GM12878 (cell line): ENCODE data around the gene PML. TPM values are rescaled to one million over a fixed set of nuclear protein-coding genes. Genes with fewer than 3 reads are reported as not detected.
A peak's percentile ranks its signal among the peaks of the same experiment; 100 is the strongest.

Experiments used
- BHLHE40 ChIP-seq, 2 experiments: fragments of 450-650 bp in 1 of 2; IDR thresholded peaks; 2 replicates each; pipeline ENCODE4 v1.6.1; 2011 to 2017; ENCODE audit warnings: low read depth in 2 of 2, borderline replicate concordance in 1 of 2, improper control_type of control experiment in 1 of 2, low read length in 1 of 2, mild to moderate bottlenecking in 1 of 2
- CHD1 ChIP-seq: IDR thresholded peaks from 2 replicates; pipeline ENCODE4 v1.6.1; 2012; ENCODE audit warnings: low read depth, low read length, improper control_type of control experiment
- DPF2 ChIP-seq: fragments of 450-650 bp; IDR thresholded peaks from 2 replicates; pipeline ENCODE4 v1.6.1; 2017; ENCODE audit warnings: mild to moderate bottlenecking
- GABPA ChIP-seq: IDR thresholded peaks from 2 replicates; pipeline ENCODE4 v1.6.1; 2014; ENCODE audit warnings: antibody characterized with exemption, low read depth, mild to moderate bottlenecking, inconsistent platforms
- NBN ChIP-seq: fragments of 450-650 bp; IDR thresholded peaks from 2 replicates; pipeline ENCODE4 v1.6.1; 2016
- NFIC ChIP-seq: IDR thresholded peaks from 2 replicates; pipeline ENCODE4 v1.6.1; 2012; ENCODE audit warnings: low read depth, mild to moderate bottlenecking, inconsistent platforms, low read length, moderate library complexity
- PAX8 ChIP-seq: fragments of 450-650 bp; IDR thresholded peaks from 2 replicates; pipeline ENCODE4 v1.6.1; 2017; ENCODE audit warnings: mild to moderate bottlenecking, moderate library complexity
- RAD51 ChIP-seq: fragments of 450-650 bp; IDR thresholded peaks from 2 replicates; pipeline ENCODE4 v1.6.1; 2016; ENCODE audit warnings: moderate library complexity, mild to moderate bottlenecking, inconsistent platforms
- RUNX3 ChIP-seq: IDR thresholded peaks from 2 replicates; pipeline ENCODE4 v1.6.1; 2012; ENCODE audit warnings: low read length, inconsistent platforms
- SREBF2 ChIP-seq: IDR thresholded peaks from 2 replicates; pipeline ENCODE4 v1.6.1; 2012; ENCODE audit warnings: mild to moderate bottlenecking, low read length
- SRF ChIP-seq, 2 experiments: IDR thresholded peaks; 2 replicates each; pipeline ENCODE4 v1.6.1; 2011; ENCODE audit warnings: low read depth in 2 of 2, low read length in 2 of 2, mild to moderate bottlenecking in 1 of 2, moderate library complexity in 1 of 2
- ZBTB40 ChIP-seq: fragments of 450-650 bp; IDR thresholded peaks from 2 replicates; pipeline ENCODE4 v1.6.1; 2016; ENCODE audit warnings: mild to moderate bottlenecking, moderate library complexity, borderline replicate concordance
- ZNF384 ChIP-seq: IDR thresholded peaks from 2 replicates; pipeline ENCODE4 v1.6.1; 2012; ENCODE audit warnings: low read depth, mild to moderate bottlenecking, low read length, improper control_type of control experiment, borderline replicate concordance
- ZNF592 ChIP-seq: fragments of 450-650 bp; IDR thresholded peaks from 2 replicates; pipeline ENCODE4 v1.6.1; 2017; ENCODE audit warnings: mild to moderate bottlenecking, moderate library complexity
- polyA plus RNA-seq, 11 experiments: library from polyadenylated mRNA; depleted of rRNA in 4 of 11; unstranded in 6 of 11; stranded (reverse) in 5 of 11; fragments of >200 nt; fragmentation: Nextera tagmentation in 4 of 11; fragmentation: Illumina TruSeq in 1 of 11; extraction: Ambion mirVana in 4 of 11; extraction: Trizol in 1 of 11; gene quantifications; 1 replicate in 1 of 11; 2 replicates in 10 of 11; pipeline versions ENCODE4 v1.2.1 to v1.2.3, GENCODE V29; 2011 to 2016; ENCODE audit warnings: inconsistent platforms in 2 of 11, missing spikeins in 2 of 11, low read depth in 1 of 11
- total RNA-seq, 4 experiments: library from RNA; depleted of rRNA in 3 of 4; stranded (reverse); fragments of >200 nt in 3 of 4; fragmentation: Illumina TruSeq in 1 of 4; extraction: Trizol in 1 of 4; gene quantifications; 2 replicates each; pipeline versions ENCODE4 v1.2.1 to v1.2.3, GENCODE V29; 2013 to 2021
- TF ChIP-seq, protein P1 (sequence below): fragments of 450-650 bp; IDR thresholded peaks from 2 replicates; pipeline ENCODE4 v1.6.1; 2018; ENCODE audit warnings: borderline replicate concordance, mild to moderate bottlenecking; ENCODE audit not compliant: partially characterized antibody
- TF ChIP-seq, protein P2 (sequence below): IDR thresholded peaks from 2 replicates; pipeline ENCODE4 v1.6.1; 2012; ENCODE audit warnings: low read length, inconsistent platforms

Gene PML
- total and polyA plus RNA-seq, 10 of the 15 experiments (the other 5 are each of a cell fraction or from before 2014, with no cell fraction given): 8.5 to 95.5 (median 30.8) TPM

- TF ChIP-seq ZBTB40 (no peak), RAD51 (peak; percentile 41; the same call in 1 of the 2 replicates), NFIC (peak; percentile 29; the same call in 1 of the 2 replicates), SRF (IDR thresholded peaks at IDR 0.05; ENCODE audit: low read depth in 2 of 2, low read length in 2 of 2) (no peak), BHLHE40 (IDR thresholded peaks at IDR 0.05; ENCODE audit: borderline replicate concordance in 1 of 2, low read depth in 2 of 2, low read length in 1 of 2) (peak; percentile 69 to 82), DPF2 (peak; percentile 59; the same call in 1 of the 2 replicates), NBN (no peak), ZNF384 (no peak), RUNX3 (no peak), CHD1 (no peak), PAX8 (no peak), SREBF2 (no peak), ZNF592 (no peak), GABPA (no peak)
- TF ChIP-seq, protein P1, sequence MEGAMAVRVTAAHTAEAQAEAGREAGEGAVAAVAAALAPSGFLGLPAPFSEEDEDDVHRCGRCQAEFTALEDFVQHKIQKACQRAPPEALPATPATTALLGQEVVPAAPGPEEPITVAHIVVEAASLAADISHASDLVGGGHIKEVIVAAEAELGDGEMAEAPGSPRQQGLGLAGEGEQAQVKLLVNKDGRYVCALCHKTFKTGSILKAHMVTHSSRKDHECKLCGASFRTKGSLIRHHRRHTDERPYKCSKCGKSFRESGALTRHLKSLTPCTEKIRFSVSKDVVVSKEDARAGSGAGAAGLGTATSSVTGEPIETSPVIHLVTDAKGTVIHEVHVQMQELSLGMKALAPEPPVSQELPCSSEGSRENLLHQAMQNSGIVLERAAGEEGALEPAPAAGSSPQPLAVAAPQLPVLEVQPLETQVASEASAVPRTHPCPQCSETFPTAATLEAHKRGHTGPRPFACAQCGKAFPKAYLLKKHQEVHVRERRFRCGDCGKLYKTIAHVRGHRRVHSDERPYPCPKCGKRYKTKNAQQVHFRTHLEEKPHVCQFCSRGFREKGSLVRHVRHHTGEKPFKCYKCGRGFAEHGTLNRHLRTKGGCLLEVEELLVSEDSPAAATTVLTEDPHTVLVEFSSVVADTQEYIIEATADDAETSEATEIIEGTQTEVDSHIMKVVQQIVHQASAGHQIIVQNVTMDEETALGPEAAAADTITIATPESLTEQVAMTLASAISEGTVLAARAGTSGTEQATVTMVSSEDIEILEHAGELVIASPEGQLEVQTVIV: no peak
- TF ChIP-seq, protein P2, sequence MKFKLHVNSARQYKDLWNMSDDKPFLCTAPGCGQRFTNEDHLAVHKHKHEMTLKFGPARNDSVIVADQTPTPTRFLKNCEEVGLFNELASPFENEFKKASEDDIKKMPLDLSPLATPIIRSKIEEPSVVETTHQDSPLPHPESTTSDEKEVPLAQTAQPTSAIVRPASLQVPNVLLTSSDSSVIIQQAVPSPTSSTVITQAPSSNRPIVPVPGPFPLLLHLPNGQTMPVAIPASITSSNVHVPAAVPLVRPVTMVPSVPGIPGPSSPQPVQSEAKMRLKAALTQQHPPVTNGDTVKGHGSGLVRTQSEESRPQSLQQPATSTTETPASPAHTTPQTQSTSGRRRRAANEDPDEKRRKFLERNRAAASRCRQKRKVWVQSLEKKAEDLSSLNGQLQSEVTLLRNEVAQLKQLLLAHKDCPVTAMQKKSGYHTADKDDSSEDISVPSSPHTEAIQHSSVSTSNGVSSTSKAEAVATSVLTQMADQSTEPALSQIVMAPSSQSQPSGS: no peak
Observed at GRCh38 chr15:73987681-73988444, 6.7 kb upstream of the PML start (continued).
